Subcutaneous abdominal adipose tissue (tissue), 5 donors: ENCODE measurements around the gene UNC45A.
A peak's percentile ranks its signal among the peaks of the same experiment; 100 is the strongest.
"Not testable (repeated sequence)": the region's sequence is repeated elsewhere in the genome, so short reads cannot be mapped to it uniquely, and the experiment has no call there.

Experiments used
- H3K27ac ChIP-seq: one replicate; pipeline ENCODE4 v1.7.0; 2013; ENCODE audit warnings: low read depth, mild to moderate bottlenecking, inconsistent platforms, low read length, moderate library complexity
- H3K27me3 ChIP-seq, 5 donors: one replicate each; pipeline ENCODE4 v1.7.0; 2013; ENCODE audit warnings: low read length in 5 of 5, inconsistent platforms in 1 of 5; ENCODE audit not compliant: control insufficient read depth in 5 of 5, insufficient read depth in 4 of 5
- H3K36me3 ChIP-seq, 5 donors: one replicate each; pipeline ENCODE4 v1.7.0; 2013; ENCODE audit warnings: low read length in 5 of 5; ENCODE audit not compliant: control insufficient read depth in 5 of 5, insufficient read depth in 5 of 5
- H3K4me1 ChIP-seq, 5 donors: one replicate each; pipeline ENCODE4 v1.7.0; 2013; ENCODE audit warnings: low read length in 5 of 5, mild to moderate bottlenecking in 3 of 5, moderate library complexity in 1 of 5; ENCODE audit not compliant: control insufficient read depth in 5 of 5, insufficient read depth in 5 of 5
- H3K4me3 ChIP-seq, 5 donors: one replicate each; pipeline ENCODE4 v1.7.0; 2013; ENCODE audit warnings: low read length in 5 of 5, low read depth in 1 of 5
- H3K9ac ChIP-seq, 5 donors: one replicate each; pipeline ENCODE4 v1.7.0; 2013; ENCODE audit warnings: low read length in 5 of 5, mild to moderate bottlenecking in 4 of 5, moderate library complexity in 3 of 5
- H3K9me3 ChIP-seq, 5 donors: one replicate each; pipeline ENCODE4 v1.7.0; 2013; ENCODE audit warnings: low read length in 5 of 5; ENCODE audit not compliant: control insufficient read depth in 5 of 5
- donor health status: healthy.
- donor health status: healthy.
- donor health status: healthy.
- donor health status: healthy.
- donor health status: healthy.

The UNC45A gene

GRCh38 chr15:90903733-90904536 is 31.1 kb upstream of the UNC45A start:
- no peaks in the 10 kb centered on the region for H3K27me3 ChIP-seq
- peak overlapping the region; percentile 82 for H3K27ac ChIP-seq
- H3K9ac ChIP-seq = peak overlapping the region; percentile 85 to 97 (median 91)
- no peaks in the 10 kb centered on the region for H3K9me3 ChIP-seq
- peaks cover 7 to 49% (median 35%) of the 10 kb centered on the region in 5 donors for H3K4me1 ChIP-seq
- H3K36me3 ChIP-seq = peaks cover 0 to 37% (median 34%) of the 10 kb centered on the region in 5 donors
- H3K4me3 ChIP-seq = peak overlapping the region; percentile 67 to 87 (median 82)

GRCh38 chr15:90904746-90905145 is 30.3 kb upstream of the UNC45A start:
- Histone ChIP-seq H3K9ac (no peak overlapping the region), H3K27ac (no peak overlapping the region), H3K27me3 (no peaks in the 10 kb centered on the region), H3K4me1 (peaks cover 7 to 49% (median 35%) of the 10 kb centered on the region in 5 donors), H3K36me3 (peaks cover 0 to 45% (median 39%) of the 10 kb centered on the region in 5 donors), H3K4me3 (no peak overlapping the region), H3K9me3 (no peaks in the 10 kb centered on the region)

DNA sequence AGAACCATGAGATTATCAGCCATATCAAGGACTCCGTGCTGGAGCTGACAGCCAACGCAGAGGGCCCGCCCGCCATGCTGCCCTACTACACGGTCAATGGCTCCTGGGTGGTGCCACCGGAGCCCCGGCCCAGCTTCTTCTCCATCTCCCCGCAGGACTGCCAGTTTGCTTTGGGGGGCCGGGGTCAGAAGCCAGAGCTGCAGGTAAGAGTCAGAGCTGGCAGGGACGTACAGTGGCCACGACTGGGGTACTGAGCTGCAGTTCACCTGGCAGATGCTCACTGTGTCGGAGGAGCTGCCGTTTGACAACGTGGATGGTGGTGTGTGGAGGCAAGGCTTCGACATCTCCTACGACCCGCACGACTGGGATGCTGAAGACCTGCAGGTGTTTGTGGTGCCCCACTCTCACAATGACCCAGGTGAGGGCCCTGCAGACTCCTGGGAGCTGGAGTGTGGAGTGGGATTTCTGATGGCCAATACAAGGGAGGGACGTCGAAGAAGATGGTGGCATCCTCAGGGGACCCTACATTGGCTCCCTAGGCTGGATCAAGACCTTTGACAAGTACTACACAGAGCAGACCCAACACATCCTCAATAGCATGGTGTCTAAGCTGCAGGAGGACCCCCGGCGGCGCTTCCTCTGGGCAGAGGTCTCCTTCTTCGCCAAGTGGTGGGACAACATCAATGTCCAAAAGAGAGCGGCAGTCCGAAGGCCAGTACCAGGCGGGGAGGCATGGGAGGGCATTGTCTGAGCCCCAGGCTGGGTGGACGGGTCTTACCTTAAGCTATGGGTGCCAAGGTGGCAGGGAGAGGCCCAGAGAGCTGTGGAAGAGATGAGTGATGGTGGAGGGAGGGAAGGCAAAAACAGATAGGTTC is 29.5 kb upstream of the UNC45A start:
- Histone ChIP-seq H3K9me3 (no peaks in the 10 kb centered on the region), H3K9ac (no peak overlapping the region), H3K36me3 (peaks cover 0 to 53% (median 47%) of the 10 kb centered on the region in 5 donors), H3K27ac (no peak overlapping the region), H3K4me3 (no peak overlapping the region), H3K27me3 (no peaks in the 10 kb centered on the region), H3K4me1 (peaks cover 7 to 49% (median 35%) of the 10 kb centered on the region in 5 donors)

- no peaks in the 10 kb centered on the region for H3K27me3 ChIP-seq
- H3K9ac ChIP-seq = no peak overlapping the region
- peaks cover 0 to 61% (median 55%) of the 10 kb centered on the region in 5 donors for H3K36me3 ChIP-seq
- no peak overlapping the region for H3K4me3 ChIP-seq
- H3K9me3 ChIP-seq = no peaks in the 10 kb centered on the region
- no peak overlapping the region for H3K27ac ChIP-seq
- H3K4me1 ChIP-seq = peaks cover 7 to 49% (median 35%) of the 10 kb centered on the region in 5 donors
Observed at GRCh38 chr15:90906181-90906849, 28.8 kb upstream of the UNC45A start.

DNA sequence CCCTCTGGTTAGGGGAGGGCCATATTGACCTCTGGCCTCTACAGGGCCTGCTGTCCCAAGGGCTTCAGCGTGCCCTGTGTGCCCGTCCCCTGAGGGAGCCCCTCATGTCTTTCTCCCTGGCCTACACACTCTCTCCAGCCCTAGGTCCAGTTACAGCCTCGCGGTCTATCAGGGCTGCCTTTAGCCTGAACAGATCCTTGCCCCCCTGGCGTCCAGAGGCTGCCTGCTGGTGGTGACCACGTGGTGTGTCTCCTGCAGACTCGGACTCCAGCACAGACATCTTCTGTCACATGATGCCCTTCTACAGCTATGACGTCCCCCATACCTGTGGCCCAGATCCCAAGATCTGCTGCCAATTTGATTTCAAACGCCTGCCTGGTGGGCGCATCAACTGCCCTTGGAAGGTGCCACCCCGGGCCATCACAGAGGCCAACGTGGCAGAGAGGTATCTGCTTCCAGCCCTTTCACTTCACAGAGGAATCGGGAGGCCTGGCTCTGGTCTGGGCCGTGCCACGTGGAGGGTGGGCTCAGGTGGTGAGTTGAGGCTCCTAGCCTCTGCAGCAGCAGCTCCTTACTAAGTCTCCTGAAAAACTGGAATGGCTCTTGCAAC is 27.9 kb upstream of the UNC45A start:
- Histone ChIP-seq H3K27ac (peak overlapping the region; percentile 32), H3K9me3 (no peaks in the 10 kb centered on the region), H3K4me3 (no peak overlapping the region), H3K9ac (peak overlapping the region in 1 of 5 donors; percentile 31), H3K27me3 (no peaks in the 10 kb centered on the region), H3K4me1 (peaks cover 7 to 44% (median 29%) of the 10 kb centered on the region in 5 donors), H3K36me3 (peaks cover 0 to 69% (median 63%) of the 10 kb centered on the region in 5 donors)

- Histone ChIP-seq H3K4me1 (peaks cover 7 to 44% (median 29%) of the 10 kb centered on the region in 5 donors), H3K9me3 (no peaks in the 10 kb centered on the region), H3K9ac (peak overlapping the region in 3 of 5 donors; percentile 26 to 46 (median 31)), H3K27ac (peak overlapping the region; percentile 32), H3K27me3 (no peaks in the 10 kb centered on the region), H3K36me3 (peaks cover 0 to 77% (median 72%) of the 10 kb centered on the region in 5 donors), H3K4me3 (no peak overlapping the region)
Observed at GRCh38 chr15:90907838-90908507, 27.1 kb upstream of the UNC45A start.

- H3K36me3 ChIP-seq = peaks cover 0 to 92% (median 86%) of the 10 kb centered on the region in 5 donors
- not testable (repeated sequence) for H3K27ac ChIP-seq, H3K4me3 ChIP-seq, H3K27me3 ChIP-seq, H3K9me3 ChIP-seq, H3K9ac ChIP-seq
- H3K4me1 ChIP-seq = peaks cover 2 to 32% (median 18%) of the 10 kb centered on the region in 5 donors
Observed at GRCh38 chr15:90909449-90909848, 25.6 kb upstream of the UNC45A start.

DNA sequence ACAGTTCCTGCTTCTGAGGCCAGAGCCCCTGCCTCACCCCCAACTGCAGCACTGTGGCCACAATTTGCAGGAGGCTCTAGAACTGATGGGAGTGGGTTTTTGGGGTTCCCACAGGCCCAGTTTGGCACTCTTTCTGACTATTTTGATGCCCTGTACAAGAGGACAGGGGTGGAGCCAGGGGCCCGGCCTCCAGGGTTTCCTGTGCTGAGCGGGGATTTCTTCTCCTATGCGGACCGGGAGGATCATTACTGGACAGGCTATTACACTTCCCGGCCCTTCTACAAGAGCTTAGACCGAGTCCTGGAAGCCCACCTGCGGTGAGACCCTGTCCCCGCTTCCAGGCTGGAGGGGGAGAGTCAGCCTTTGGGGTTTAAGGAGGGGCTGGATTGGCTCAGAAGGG is 25.1 kb upstream of the UNC45A start:
- Histone ChIP-seq H3K9ac (no peak overlapping the region), H3K4me1 (peaks cover 2 to 32% (median 17%) of the 10 kb centered on the region in 5 donors), H3K27me3 (no peaks in the 10 kb centered on the region), H3K4me3 (no peak overlapping the region), H3K36me3 (peaks cover 0 to 96% (median 89%) of the 10 kb centered on the region in 5 donors), H3K9me3 (no peaks in the 10 kb centered on the region), H3K27ac (no peak overlapping the region)
